NCI-H2196 treated with DMSO at 0.1 percent for 48 hours (cell line): ENCODE data around the gene GAB3.

Source experiments
- DNase-seq: peaks from one replicate; lab custom pipeline; 2025; ENCODE audit not compliant: unreplicated experiment; lab: John Stamatoyannopoulos, UW

GAB3 gene

GRCh38 chrX:154750301-154751202 lies at the start of gene GAB3:
GAB3 (minus strand) TSS chrX:154751077; CDS start chrX:154751025, 52 bp downstream.
- DNase-seq: no peak

- peak; percentile 88 for DNase-seq
Measured at GRCh38 chrX:154799556-154800348, 48.9 kb upstream of the GAB3 start.

GRCh38 chrX:154797006-154797405 lies 46.1 kb upstream of the GAB3 start:
- DNase-seq: no peak

GRCh38 chrX:154795016-154795415 lies 44.1 kb upstream of the GAB3 start:
- DNase-seq: no peak

GRCh38 chrX:154793084-154793795 lies 42.4 kb upstream of the GAB3 start:
- DNase-seq: no peak

DNA sequence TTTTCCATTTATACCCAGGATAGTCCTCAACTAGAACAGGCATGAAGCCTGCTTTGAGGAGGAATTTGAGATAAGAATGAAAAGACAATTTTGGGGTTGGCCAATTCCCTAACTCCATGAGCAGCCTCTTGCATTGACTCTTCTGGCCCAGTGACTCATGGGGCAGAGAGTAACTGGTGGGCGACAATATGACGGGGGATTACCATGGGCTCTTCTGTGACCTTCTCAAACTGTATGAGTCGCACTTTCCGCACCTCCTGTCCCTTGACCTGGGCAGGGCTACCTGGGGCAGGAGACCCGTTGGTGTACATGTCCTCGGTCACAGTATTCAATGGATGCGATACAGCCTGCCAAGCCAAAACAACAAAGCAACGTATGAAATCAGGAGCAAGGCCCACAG lies 41.1 kb upstream of the GAB3 start:
- DNase-seq: no peak

DNA sequence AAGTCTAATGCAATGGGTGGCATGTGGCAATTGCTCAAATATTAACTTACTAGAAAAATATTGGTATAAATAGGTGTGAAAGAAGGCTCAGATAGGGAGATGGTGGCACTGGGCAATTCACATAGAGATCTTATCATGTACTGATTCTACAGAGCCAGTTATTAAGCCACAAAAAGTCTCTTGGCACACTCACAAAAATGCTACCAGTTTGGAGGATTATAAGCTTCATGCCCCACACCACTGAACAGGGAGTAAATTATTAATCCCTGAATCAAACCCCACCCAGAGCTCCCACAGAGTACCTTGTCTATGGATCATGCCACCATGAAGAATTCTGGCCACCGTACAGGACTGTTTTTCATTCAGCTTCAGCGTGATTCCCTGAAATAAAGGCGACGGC lies 40.6 kb upstream of the GAB3 start:
- no peak for DNase-seq

- no peak for DNase-seq
Measured at GRCh38 chrX:154785716-154786115, 34.8 kb upstream of the GAB3 start.

- DNase-seq: no peak
Measured at GRCh38 chrX:154784149-154784995, 33.5 kb upstream of the GAB3 start.

DNA sequence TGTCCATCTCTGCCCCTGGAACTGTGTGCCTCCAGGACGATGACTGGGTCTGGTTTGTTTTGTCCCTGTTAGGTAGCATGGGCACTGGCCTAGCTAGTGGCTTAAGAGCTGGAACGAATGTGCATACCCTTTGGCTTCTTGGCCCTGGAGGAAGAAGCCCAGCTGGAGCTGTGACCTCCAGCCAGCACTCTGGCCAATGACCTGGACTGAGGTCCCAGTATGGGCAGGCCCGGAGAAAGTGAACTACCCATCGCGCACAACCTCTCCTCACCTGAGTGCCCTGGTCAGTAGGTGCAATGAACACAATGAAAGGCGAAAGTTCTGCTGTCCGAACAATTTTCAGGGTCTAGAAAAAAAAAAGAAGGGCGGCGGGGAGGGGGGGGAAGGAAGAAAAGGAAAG lies 30.1 kb upstream of the GAB3 start:
- DNase-seq: no peak

- no peak for DNase-seq
Measured at GRCh38 chrX:154779261-154779660, 28.4 kb upstream of the GAB3 start.

DNA sequence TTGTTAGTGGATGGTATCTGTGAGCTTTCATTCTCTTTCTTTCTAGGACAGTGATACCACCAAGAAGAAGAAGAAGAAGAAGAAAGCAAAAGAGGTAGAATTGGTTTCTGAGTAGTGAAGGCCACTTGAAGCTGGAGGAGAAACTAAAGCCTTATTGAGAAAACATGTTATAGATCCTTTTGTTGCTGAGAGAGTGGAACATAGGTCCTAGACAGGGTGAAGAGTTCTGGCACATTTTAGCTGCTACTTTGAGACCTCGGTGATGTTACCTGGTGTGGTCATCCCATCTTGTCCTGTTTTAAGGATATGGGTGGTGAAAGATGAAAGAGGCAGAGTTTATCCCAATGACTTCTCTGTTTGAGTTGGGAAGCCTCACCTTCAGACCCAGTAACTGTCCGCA lies 25.9 kb upstream of the GAB3 start:
- no peak for DNase-seq

DNA sequence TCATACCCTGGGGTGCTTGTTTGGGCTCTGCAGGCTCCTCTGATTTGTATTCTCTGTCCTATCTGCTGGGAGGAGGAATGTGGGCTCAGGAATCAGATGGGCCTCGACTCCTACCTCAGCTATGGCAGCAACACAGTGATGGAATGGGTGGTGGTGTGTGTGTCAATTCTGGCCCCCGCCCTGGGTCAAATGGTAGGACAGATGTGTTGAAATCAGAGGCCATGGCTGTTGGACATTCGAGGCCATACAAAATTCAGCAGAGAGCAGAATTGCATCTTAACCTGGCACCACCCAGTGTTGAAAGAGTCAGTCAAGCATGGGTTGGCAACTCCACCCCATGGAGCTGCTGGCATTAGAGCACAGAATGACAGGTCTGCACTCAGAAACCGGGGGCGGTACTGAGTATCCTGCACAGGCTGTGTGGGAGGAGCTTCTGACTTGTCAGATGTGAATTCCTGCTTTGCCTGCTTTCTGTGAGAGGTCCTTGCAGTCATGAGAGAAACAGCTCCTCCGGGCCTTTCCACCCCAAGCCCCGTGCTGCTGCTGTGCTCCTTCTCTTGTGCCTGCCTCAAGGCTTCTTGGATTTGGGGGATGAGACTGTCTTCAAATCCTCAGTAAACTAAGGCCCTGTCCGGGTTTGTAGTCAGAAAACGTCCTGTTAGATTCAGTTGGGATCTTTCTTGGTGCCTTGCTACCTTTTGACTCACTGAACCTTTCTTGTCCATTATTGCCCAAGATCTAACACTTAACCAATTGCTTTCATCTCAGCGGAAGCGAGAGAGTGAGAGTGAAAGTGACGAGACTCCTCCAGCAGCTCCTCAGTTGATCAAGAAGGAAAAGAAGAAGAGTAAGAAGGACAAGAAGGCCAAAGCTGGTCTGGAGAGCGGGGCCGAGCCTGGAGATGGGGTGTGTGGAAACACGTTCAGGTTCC lies 24.8 kb upstream of the GAB3 start:
- DNase-seq: no peak

- DNase-seq: no peak
Measured at GRCh38 chrX:154774622-154775021, 23.7 kb upstream of the GAB3 start.

GRCh38 chrX:154762537-154763296 lies 11.8 kb upstream of the GAB3 start, which contains the start of gene DKC1:
DKC1 (plus strand) TSS chrX:154762864; CDS start chrX:154762966, 102 bp downstream.
- DNase-seq: peak; percentile 84

GRCh38 chrX:154761977-154762536 lies 11.2 kb upstream of the GAB3 start:
- peak; percentile 19 for DNase-seq

DNA sequence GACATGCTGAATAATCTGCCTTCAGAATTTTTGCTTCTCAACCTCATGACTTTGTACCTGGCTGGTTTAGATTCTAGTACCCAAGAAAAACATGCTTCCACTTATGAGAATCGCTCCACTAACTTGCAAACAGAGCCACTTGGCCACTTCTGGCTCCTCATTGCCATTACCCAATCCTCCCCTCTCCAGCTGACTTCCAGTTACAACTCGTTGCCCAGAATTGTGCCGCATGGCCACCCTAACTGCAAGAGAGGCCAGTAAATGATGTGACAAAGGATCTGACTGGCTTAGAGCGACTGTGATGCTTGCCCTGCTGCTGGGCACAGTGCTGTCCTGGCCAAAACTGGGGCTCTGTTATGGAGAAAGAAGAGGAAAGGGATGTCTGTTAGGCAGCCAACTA lies 7.8 kb upstream of the GAB3 start:
- DNase-seq: no peak

DNA sequence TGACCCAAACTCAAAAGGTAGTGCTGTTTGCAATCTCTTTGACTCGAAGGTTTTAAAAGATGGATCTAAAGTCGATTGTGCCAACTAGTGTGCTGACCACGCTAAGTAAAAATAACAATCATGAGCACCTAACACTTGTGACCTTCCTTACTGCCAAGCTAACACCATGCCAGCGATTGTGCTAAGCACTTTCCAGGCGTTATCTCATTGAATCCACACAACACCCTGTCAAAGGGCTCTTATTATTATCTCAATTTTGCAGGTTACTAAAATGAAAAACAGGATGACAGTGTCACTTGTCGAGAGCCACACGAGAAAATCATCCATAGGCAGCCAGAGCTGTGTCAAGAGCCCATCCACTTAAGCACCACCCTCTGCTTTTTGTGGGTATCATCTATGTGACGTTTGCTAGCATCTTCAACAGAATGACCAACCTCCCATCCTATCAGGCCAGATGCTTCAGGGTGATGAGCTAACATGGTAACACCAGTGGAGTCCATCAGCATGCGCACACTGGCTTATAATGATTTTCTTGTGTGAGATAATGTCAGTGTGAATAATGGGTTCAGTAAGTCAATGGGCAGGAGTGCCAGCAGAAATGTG lies 893 bp upstream of the GAB3 start:
- DNase-seq: no peak
